HG03571 (cell line): ENCODE results near the gene RNF44.
"Not testable (repeated sequence)": the region's sequence is repeated elsewhere in the genome, so short reads cannot be mapped to it uniquely, and the experiment has no call there.

Experiments
- ATAC-seq: cut with Tn5 transposase; IDR thresholded peaks from one replicate; pipeline ENCODE4 v1.9.1; 2021; ENCODE audit not compliant: unreplicated experiment

RNF44 gene

DNA sequence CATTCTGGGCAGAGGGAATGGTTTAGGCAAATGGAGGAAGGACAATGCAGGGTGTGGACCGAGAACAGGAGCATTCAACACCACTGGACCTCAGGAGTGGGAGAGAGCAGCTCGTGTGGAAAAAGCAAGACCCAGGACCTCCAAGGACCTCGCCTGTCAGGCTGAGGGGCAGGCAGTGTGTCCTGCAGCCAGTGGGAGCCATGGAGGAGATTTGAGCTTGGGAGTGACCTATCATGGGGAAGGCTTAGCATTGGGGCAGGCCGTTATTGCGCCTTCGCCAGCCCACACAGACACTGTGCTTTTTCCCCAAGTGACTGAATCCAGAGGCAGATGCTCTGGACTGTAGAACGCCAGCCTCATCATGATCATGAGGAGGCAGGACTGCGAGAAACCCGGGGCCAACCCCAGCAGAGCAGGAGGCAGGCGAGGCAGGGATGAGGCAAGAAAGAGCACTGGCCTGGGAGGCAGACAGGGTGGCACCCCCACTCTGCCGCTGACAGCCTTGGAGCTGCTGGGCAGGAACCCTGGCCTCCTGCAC lies 15.2 kb upstream of the RNF44 start:
- ATAC-seq: no peak

DNA sequence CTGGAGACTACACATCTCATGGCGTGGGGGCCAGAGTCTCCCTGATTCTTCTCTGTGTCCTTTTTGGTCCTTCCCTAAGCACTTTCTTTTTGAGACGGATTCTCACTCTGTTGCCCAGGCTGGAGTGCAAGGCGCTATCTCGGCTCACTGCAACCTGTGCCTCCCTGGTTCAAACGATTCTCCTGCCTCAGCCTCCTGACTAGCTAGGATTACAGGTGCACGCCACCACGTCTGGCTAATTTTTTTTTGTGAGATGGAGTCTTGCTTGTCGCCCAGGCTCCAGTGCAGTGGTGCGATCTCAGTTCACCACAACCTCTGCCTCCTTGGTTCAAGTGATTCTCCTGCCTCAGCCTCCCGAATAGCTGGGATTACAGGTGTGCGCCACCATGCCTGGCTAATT lies 13.7 kb upstream of the RNF44 start:
- not testable (repeated sequence) for ATAC-seq

DNA sequence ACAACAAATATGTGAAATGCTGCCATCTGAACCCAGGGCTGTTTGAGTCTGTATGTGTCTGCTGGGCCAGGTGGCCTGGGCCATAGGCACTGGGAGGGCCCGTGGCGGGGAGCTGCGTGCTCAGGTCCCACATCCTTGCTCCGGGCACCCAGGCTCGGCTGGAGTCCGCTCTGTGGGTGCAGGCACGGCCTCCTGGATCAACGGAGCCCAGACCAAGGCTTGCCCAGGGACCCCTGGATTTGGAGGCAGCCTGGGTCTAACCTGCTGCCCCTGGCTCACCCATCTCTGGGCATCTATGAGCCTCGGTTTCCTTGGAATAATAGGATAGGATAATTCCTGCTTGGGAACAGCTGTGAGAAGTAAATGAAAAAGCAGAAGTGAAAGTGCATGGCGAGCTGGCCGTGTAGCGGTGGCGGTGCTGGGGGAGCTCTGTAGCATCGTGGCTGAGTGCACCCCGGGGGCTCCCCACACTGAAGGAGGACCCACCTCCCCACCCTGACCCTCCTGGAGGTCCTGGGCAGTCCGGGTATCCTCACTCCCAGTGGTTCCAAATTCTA lies 13.2 kb upstream of the RNF44 start:
- no peak for ATAC-seq

DNA sequence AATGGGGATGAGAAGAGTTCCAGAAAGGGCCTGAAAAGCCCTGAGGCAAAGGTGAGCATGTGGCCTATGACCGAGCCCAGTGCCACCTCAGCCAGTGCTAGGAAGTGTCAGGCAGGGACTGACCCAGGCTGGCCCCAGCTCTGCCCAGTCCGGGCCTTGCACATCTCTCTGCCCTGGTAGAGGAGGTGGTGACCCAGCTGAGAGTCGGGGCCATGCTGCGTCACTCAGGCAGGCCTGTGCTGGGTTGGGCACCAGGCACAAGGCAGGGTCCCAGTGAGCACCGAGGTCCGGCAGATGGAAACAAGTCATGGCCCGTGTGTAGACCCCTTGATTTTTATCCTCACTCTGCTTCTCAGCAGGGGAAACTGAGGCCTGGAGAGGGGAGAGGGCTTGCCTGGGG lies 12.7 kb upstream of the RNF44 start:
- ATAC-seq: no peak

DNA sequence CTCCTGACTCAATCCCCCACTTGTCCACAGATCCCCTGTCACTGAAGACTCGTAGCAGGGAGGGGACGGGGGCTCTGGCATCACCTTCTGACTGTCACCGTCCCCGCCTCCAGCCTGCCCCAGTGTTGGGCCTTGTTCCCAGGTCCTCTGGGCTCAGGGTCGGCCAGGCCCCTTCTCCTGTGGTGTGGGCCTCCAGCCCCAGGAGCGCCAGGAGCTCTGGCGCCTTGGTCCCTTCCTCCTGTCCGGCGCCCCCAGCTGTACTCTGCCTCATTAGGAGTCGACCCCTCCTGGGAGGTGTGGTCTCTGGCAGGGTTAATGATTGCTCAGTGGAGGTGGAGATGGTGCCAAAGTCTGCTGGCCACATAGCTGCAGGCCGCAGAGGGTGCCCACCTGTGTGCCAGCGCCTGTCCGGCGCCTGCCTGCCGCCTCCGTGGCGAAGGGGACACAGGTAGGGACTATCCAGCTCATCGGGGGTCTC lies 11.8 kb upstream of the RNF44 start, which contains the start of gene CDHR2:
Gene CDHR2 (plus strand): TSS at position 376 of the 478 bp plus-strand sequence. CDS start 16,011 bp downstream, outside the sequence.
- ATAC-seq: no peak

DNA sequence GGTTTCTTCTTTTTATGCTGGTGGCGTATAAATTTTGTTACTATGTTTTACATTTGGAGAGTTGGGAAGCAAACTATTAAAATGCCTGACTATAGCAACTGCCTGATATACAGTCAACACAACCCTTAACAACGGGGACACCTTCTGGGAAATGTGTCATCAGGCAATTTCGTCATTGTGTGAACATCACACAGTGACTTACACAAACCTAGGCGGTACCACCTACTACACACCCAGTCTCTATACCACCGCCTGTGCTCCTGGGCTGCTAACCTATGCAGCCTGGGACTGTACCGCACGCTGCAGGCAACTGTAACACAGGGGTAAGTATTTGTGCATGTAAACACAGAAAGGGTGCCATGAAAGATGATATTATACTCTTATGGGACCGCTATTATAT lies 10.6 kb upstream of the RNF44 start:
- no peak for ATAC-seq

DNA sequence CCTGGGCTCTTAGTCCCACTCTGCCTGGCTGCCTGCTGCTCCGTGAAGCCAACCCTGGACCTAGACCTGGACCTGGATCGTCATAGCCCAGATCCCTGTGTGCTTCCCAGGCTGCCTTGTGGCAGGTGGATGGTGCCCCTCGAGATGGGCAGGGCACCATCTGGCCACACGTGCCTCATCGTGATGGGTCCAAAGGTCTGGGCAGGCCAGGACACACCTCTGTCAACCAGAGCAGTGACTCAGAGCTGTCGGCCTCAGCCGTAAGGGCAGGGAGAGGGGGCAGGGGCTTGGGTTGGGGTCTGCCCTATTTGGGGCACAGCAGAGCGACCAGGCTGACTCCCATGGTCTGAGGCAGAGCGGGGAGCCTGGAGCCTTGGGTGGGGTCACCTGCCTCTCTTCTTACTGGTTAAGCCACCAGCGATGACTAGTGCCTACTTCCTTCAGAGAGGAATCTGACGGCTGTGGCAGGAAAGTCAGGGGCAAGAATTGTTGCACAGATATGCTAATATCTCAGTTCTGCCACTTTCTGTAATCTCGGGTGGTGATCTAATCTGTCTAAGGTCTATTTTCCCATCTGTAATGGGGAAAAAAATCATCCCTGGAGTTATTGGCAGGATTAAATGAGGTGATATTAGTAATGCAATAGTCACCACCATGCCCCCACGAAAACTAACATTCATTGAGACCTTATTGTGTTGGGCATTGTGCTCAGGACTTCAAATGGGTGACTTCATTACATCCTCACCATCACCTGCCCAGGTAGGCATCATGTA lies 8.7 kb upstream of the RNF44 start:
- no peak for ATAC-seq

DNA sequence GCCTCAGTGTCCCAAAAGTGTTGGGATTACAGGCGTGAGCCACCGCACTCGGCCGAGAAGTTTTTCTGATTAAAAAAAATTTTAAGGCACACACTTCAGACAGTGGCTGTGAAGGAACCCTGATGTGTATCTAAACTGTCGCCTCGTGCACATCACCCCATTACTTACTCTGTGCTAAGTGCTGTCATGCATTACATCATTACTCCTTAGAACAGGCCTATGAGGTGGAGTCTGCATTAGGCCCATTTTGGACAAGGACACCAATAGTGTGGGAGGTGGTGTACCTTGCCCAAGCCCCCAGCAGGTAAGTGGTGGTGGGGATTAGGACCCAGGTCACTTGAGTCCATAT lies 8.2 kb upstream of the RNF44 start:
- no peak for ATAC-seq

DNA sequence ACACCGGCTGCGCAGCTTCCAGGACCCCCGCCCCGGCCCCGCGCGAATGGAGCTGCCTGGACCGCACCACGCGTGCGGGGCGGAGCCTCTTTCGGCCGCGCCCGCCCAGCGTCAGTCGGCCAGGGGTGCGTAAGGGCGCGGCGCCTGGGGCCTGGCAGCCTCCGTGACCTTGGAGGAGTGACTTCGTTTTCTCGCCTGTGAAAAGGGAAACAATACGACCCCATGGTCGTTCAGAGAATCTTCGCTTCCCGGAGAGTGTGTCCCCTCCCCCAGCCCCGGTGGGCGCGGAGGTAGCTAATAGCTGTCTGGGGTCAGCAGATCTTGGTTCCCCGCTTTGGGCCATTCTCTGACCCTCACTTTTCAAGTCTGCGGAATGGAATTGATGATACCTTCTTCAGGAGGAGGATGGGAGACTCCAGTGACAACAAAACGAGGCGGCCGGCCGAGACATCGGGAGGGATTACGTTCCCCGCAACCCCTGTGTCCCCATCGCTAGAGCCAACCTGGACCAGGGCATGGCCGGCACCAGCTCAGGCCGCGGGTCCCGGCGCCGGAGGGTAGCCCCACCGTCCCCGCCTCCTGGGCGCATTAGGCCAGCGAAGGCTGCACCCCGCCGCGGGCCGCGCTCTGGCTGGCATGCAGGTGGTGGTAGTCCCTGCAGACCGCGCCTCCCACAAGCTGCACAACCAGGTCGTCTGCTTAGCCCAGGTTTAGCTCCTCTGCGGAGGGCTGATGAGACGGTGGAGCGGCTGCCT lies 6.4 kb upstream of the RNF44 start:
- ATAC-seq: peak; percentile 61

DNA sequence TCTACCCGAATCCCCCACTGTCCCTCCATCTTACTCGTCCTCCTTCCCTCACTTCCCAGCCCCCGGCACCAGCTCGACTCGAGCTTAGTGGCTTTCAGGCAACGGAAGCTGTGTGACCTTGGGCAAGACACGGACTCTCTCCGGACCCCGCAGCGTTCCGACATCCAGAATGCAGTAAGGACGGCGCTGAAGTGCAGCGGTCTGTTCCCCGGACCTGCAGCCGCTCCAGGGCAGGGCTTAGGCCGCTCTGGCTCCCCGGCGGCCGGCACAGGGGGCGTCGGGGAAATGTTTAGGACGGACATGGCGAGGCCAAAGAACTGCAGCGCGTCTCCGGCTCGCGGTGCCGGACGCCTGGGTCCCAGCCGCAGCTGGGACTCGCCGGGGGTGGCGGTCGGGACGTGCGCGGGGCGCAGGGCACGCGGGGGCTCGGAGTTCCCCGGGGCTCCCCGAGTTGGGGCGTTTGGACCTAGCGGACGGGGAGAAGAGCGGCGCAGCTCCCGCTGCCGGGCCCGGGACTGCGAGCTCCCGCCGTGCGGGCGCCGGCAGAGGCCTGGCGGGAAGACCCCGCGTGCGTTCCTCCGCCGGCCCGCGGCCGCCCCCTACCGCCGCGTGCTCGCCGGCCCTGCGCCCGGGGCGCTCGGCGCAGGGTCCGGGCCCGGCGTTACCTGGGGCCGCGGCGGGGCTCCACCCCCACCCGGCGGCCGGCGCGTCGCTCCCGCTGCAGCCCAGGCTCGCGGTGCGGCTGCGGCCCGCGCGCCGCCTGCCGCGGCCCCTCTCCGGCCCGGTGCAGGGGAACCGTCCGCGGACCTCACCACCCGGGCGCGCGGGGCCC lies 5.6 kb upstream of the RNF44 start:
- ATAC-seq: peak; percentile 39

DNA sequence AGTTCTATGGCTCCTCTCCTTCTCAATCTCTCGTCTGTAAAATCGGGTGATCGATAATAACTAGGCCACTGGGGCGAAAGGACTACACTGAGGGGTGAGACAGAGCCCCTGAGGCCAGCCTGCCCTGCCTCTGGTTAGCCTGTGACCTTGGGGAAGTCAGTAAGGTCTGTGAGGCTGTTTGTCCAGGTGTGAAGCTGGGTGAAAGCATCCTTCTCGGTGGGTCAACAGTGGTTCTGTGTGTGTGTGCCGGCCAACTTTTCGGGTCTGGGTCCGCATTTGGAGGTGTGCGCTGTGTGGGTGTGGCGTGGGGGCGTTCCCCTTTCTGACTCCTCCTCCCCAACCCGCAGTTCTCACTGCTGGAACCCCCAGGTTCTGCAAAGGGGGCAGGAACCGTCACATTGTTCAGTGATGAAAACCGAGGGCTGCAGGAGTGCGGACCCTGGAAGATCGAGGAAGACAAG lies 5.0 kb upstream of the RNF44 start:
- no peak for ATAC-seq

DNA sequence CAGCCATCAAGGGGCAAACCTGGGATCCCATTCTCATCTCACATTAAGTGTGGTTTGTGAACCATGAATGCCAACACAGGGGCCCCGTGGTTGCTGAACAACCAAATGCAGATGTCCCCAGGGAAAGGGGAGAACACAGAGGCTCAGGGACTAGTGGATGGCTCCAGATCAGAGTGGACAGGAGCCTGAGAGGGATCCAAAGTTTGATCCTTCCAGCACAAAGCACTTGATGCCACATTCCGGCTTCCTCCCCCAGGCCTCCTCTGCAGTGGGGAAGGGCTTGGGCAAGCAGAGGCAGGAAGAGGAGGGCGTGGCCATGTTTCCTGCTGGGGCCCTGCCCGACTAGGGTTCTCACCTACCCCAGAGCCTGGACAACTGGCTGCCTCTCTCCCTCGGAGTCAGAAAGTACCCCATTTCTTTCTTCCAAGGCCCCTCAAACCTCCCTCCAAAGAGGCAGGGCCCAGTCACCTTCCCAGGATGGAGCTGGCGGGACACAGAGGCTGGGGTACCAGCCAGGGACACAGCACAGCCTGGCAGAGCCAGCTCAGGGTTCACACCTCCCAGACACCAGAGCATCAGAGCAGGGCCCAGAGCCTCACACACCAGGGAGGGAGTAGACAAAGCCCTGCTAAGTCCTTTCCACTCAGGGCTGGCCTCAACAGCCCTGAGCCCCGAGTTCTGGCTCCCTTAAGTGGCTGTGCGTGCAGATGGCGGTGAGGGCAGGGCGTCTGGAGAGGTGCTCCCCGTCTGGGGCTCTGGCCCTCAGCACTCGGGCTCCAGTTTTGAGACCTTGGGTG lies 4.3 kb upstream of the RNF44 start:
- ATAC-seq: no peak

DNA sequence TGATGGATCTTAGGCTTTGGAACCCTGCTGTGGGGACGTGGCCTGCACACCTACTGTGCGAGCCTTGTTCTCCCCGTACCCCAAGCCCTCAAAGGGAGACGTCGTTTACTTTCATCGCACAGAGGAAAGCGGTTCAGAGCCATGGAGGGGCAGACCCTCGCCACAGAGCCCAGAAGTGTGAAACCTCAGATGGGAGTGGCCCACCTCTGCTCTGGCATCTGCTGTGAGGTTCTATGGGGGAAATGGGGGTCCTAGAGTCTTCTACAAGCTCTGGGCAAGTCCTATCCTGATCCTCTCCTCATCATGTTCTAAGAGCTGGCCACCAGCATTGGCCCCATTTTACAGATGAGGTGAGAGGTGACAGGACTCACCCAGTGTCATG lies 3.7 kb upstream of the RNF44 start:
- ATAC-seq: no peak

DNA sequence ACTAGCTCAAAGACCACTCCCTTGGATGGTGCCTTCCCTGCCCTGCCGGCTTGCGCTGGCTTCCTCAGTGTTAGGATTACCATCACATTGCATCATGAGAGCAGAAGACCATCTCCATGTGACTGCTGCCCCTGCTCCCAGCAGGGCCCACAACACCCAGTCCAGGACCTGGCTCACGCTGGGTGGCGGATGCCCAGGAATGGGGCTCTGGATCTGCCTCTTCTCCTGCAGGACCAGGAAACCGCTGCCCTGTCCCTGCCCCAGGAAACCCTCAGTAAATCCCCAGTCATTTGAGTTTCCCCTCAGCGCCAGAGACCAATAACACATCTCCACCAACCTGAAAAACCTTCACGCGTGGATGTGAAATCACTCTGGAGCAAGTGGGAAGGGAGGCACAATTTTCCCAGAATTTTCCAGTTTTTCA lies 3.3 kb upstream of the RNF44 start:
- ATAC-seq: no peak

DNA sequence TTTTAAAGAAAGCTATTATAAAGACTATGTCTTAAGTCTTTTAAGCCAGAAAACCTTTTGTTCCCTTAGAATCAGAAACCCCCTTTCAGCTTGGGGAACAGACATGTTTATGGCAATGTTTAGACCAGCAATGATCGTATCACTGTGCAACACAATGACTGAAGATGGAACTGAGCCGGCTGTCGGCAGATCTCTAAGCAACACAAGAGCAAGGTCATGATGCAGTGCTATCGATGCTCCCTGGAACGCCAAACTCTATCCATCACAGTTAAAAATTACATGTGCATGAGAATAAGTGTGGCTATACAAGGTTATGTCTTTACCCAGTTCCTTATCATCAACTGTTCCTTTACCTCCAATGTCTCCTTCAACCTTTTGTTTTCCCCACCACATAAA lies 1.8 kb upstream of the RNF44 start:
- no peak for ATAC-seq

DNA sequence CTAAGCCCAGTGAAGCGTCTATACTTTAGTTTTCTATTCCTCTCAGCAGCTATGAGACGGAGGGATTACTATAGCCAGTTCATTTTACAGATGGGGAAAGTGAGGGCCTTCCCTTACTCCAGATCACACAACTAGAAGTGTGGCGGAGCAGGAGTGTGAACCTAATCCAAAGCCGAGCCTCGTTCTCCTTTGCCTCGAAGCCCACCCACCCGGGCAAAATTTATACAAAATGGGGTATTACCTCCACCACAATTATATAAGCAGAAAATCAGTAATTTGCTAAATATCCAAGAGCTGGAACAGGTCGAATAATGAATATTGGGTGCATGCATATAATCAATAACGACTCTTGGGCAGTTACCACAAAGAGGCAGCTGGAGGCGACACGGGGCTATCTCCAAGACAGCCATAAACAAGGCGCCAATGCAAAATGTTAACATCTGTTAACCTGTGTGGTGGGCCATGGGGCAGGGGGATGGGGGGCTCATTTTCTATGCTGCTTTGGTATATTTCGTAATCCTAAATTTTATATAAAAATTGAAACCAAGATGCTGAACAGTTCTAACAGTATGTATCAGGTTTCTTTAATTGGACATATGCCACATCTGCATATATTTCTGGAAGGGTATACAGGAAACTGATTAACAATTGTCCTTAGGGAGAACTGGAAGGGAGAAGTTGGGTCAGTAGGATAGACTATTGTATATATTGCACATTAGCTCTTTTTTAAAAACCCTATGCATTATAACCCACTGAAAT lies 1.2 kb upstream of the RNF44 start:
- ATAC-seq: no peak

DNA sequence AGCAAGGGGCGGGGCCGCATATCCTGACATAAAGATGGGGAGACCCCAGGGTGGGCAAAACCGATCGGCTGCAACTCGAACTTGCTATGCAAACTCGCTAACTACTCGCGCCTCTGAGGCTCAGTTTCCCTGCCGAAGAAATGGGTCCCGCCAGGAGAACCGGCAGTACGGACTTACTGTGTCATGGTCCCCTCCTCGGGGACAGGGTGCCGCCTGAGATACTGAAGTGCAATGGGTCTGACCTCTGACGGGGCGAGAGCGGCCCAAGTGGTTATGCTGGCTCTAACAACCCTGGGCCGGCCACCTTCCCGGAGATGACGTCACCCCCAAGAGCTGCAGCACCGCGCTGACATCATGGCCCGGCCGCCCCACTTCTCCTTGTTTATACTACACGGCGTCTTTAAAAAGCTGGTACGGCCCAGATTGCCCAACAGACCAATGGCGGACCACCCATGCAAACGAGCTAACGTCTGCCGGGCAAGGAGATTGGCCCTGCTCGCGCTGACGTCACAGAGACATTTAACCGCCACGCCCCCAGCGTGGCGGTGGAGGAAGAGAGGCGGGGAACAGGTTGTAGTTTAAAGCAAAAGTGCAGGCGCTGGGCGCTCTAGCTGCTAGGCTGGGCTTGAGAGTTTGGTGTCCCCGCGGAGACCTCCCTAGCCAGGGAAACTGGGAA lies 490 bp upstream of the RNF44 start:
- ATAC-seq: peak; percentile 65

DNA sequence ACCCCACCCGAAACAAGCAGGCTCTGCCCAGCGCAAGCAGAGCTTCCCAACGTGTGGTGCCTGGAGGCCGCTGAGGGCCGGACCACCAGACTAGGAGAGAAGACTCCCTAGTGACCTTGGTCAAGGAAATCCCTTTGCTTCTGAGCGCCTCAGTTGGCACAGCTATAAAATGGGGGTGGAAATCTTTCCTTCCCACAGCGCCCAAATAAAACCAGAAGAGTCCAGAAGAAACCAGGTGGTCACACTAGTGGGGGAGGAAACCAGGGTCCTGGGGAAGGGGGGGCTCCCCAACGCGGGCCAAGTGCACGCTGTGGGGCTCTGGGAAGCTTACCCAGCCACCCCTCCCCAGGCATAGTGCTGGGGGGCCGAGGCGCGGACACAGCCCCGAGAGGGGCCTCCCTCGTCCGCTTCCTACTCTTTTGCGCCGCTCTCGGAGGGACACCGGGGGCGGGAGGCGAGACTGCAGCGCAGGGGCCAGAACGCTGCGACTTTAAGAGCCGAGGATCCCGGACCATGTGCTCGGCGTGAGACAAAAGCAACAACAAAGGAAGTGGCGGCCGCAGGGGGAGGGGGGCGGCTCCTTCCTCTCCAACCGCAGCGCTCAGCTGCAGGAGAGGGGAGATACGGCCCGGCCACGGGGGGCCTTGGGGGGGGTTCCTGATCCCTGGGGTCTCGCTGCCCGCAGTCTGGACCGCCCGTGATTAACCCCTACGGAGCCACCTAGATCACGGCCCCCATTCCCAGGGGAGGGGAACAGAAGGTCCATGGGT lies 885 bp downstream of the RNF44 start:
- no peak for ATAC-seq
